ENCODE measurements around the gene ANTXR2. TPM values are rescaled to one million over a fixed set of nuclear protein-coding genes. Genes with fewer than 3 reads are reported as not detected.
A peak's percentile ranks its signal among the peaks of the same experiment; 100 is the strongest.

ANTXR2 gene
- total RNA-seq, 4 donors from 2014 or later, result 14.4 to 25.2 (median 19.6) TPM

DNA sequence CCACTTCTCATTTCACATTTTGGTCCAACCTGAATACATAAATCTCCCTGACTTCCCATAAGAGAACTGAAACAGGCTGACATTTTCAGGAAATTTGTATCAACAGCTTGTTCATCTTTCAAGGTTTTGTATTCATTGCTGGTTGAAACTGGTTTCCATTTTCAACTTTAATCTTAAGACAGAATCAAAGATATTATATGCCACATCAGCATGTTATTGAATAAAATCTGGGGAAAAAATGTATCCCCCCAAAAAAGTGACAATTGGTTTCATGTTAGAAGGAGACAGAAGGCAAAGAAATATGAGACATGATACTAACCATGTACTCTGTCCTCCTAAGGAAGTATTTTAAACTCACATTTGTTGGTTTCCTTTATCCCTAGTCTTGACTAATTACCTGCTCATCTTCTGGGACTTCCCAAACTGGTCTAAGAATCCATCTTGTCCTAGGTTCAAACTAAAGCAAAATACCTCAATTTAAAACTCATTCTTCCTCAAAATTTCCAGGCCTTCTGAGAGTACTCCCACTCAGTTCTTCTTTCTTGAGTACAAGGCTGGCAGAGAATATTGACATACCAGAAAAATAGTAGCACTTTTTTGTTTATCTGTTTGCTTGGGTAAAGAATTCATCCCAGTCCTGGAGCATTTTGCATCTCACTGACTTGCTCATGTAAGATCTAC, 3.1 kb upstream of the ANTXR2 start:
- DNase-seq (ENCODE audit: low spot score in 2 of 2), result no peak
- TF ChIP-seq, protein P1, sequence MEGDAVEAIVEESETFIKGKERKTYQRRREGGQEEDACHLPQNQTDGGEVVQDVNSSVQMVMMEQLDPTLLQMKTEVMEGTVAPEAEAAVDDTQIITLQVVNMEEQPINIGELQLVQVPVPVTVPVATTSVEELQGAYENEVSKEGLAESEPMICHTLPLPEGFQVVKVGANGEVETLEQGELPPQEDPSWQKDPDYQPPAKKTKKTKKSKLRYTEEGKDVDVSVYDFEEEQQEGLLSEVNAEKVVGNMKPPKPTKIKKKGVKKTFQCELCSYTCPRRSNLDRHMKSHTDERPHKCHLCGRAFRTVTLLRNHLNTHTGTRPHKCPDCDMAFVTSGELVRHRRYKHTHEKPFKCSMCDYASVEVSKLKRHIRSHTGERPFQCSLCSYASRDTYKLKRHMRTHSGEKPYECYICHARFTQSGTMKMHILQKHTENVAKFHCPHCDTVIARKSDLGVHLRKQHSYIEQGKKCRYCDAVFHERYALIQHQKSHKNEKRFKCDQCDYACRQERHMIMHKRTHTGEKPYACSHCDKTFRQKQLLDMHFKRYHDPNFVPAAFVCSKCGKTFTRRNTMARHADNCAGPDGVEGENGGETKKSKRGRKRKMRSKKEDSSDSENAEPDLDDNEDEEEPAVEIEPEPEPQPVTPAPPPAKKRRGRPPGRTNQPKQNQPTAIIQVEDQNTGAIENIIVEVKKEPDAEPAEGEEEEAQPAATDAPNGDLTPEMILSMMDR (IDR thresholded peaks at IDR 0.05), result no peak
- no peak for TF ChIP-seq POLR2A (IDR thresholded peaks at IDR 0.05)
- H3K4me3 ChIP-seq (ENCODE audit: low read depth, poor library complexity, severe bottlenecking), result no peak overlapping the region
- intact Hi-C loops (cut with DNase I; ENCODE audit: low total_unique reads), result no loop called here

DNA sequence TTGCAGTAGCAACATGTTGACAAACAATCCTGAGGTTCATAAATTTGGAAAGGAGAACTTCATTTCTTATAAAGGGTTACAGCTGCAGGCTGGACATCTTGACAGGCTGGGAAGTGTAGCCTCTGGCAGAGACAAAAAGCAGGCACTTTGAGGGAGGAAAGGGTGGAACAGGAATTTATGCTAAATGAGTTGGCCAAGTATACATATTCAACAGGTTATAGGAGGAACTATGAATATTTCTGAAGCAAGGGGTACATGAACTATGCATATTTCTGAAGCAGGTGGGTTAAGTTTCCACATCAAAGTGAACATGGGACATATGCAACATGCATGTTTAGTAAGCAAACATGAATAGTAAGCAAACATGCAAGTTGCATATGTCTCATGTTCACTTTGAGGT, 1.6 kb upstream of the ANTXR2 start:
- intact Hi-C loops (cut with DNase I; ENCODE audit: low total_unique reads), result no loop called here
- TF ChIP-seq, protein P1 (IDR thresholded peaks at IDR 0.05), result no peak
- TF ChIP-seq POLR2A (IDR thresholded peaks at IDR 0.05), result no peak
- H3K4me3 ChIP-seq (ENCODE audit: low read depth, poor library complexity, severe bottlenecking), result no peak overlapping the region
- no peak for DNase-seq (ENCODE audit: low spot score in 2 of 2)

DNA sequence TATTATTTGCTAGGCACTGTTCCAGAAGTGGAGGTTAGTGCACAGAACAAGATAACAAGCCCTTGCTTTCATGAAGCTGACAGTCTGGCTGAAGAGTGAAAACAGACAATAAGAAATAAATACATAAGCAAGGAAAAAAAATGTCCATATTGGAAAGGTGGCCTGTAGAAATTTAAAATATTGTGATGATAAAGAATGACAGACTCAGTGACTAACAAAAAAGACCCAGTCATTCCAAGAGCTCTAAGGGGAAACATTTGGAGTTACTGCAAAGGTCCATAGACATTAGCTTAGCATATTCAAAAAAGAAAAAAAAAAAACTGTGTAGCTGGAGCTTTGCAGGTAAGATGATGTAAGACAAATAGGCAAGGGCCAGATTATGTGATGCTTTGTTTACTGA, 1.0 kb upstream of the ANTXR2 start:
- no peak for TF ChIP-seq POLR2A (IDR thresholded peaks at IDR 0.05)
- TF ChIP-seq, protein P1 (IDR thresholded peaks at IDR 0.05), result no peak
- no peak overlapping the region for H3K4me3 ChIP-seq (ENCODE audit: low read depth, poor library complexity, severe bottlenecking)
- no peak for DNase-seq (ENCODE audit: low spot score in 2 of 2)
- intact Hi-C loops (cut with DNase I; ENCODE audit: low total_unique reads), result no loop called here

- WGBS, 2 donors, result 40 to 44% methylated on average over 4 of the region's 4 CpGs
- intact Hi-C loops (cut with DNase I; ENCODE audit: low total_unique reads), result no loop called here
These were observed 512 bp upstream of the ANTXR2 start for GRCh38 chr4:80073473-80074008.

GRCh38 chr4:80072228-80072743, 743 bp downstream of the ANTXR2 start:
- no peak for TF ChIP-seq POLR2A (IDR thresholded peaks at IDR 0.05)
- TF ChIP-seq, protein P1 (IDR thresholded peaks at IDR 0.05), result no peak
- H3K4me3 ChIP-seq (ENCODE audit: low read depth, poor library complexity, severe bottlenecking), result peak overlapping the region; percentile 79
- intact Hi-C loops (cut with DNase I; ENCODE audit: low total_unique reads), result no loop called here
- peak; percentile 40 to 91 for DNase-seq (ENCODE audit: low spot score in 2 of 2)
- 0 to 5% methylated on average over 12 to 22 of the region's 37 CpGs for WGBS, 2 donors

More at GRCh38 chr4:80073473-80074008, 512 bp upstream of the ANTXR2 start:
- H3K4me3 ChIP-seq (ENCODE audit: low read depth, poor library complexity, severe bottlenecking), result peak overlapping the region; percentile 79
- TF ChIP-seq, protein P1 (IDR thresholded peaks at IDR 0.05), result no peak
- TF ChIP-seq POLR2A (IDR thresholded peaks at IDR 0.05), result no peak
- DNase-seq (ENCODE audit: low spot score in 2 of 2), result no peak

Data from lower leg skin (tissue), 4 donors.